Gastroesophageal sphincter (tissue), 4 donors: ENCODE measurements around the gene PLPP6. TPM values are rescaled to one million over a fixed set of nuclear protein-coding genes. Genes with fewer than 3 reads are reported as not detected.

Experiments used
- ATAC-seq: fragments of 150-250 bp; one replicate; pipeline ENCODE4 v1.9.1; 2016; ENCODE audit warnings: mild to moderate bottlenecking, moderate library complexity
- H3K27ac ChIP-seq, 4 donors: fragments of 200-600 bp; sonication (generic) in 3 of 4; 1 replicate in 3 of 4; 2 replicates in 1 of 4; pipeline ENCODE4 v1.5.1; 2016 to 2019
- H3K27me3 ChIP-seq: fragments of 200-600 bp; sonication (generic); one replicate; pipeline ENCODE4 v1.5.1; 2019
- H3K36me3 ChIP-seq, 2 donors: fragments of 200-600 bp; sonication (generic); one replicate each; pipeline ENCODE4 v1.5.1; 2019; ENCODE audit warnings: control low read depth in 1 of 2
- H3K4me1 ChIP-seq, 3 donors: fragments of 200-600 bp; sonication (generic); 1 replicate in 2 of 3; 2 replicates in 1 of 3; pipeline ENCODE4 v1.5.1; 2016 to 2019; ENCODE audit warnings: control low read depth in 2 of 3
- H3K4me3 ChIP-seq, 2 donors: fragments of 200-600 bp; sonication (generic); one replicate each; pipeline ENCODE4 v1.5.1; 2019; ENCODE audit warnings: mild to moderate bottlenecking in 1 of 2, moderate library complexity in 1 of 2
- H3K9me3 ChIP-seq, 3 donors: fragments of 200-600 bp; sonication (generic); one replicate each; pipeline ENCODE4 v1.5.1; 2017 to 2019; ENCODE audit warnings: control low read depth in 2 of 3
- EP300 ChIP-seq: sonication (generic); formaldehyde crosslinking; IDR thresholded peaks from one replicate; pipeline ENCODE4 v1.6.1; 2017; ENCODE audit warnings: antibody characterized with exemption, mild to moderate bottlenecking
- POLR2A ChIP-seq, 2 donors: fragments of 450-650 bp; IDR thresholded peaks; one replicate each; pipeline ENCODE4 v1.6.1; 2017; ENCODE audit warnings: antibody characterized with exemption in 2 of 2, mild to moderate bottlenecking in 2 of 2, moderate library complexity in 1 of 2
- POLR2AphosphoS5 ChIP-seq: sonication (generic); formaldehyde crosslinking; IDR thresholded peaks from one replicate; pipeline ENCODE4 v1.6.1; 2017; ENCODE audit warnings: antibody characterized with exemption
- WGBS, 2 donors: methylation state at CpG; one replicate each; pipeline ENCODE4 v1.1.5; 2018; ENCODE audit warnings: low coverage in 1 of 2; 5-methylcytosine and 5-hydroxymethylcytosine counted together
- total RNA-seq, 4 donors: library from RNA; depleted of rRNA; stranded (reverse); fragments of >200 nt; gene quantifications; one replicate each; pipeline ENCODE4 v1.1.0, GENCODE V29; 2016
- TF ChIP-seq, protein P1 (sequence below), 4 experiments: fragments of 200-600 bp in 2 of 4; fragments of 450-650 bp in 2 of 4; sonication (generic) in 1 of 4; IDR thresholded peaks; one replicate each; pipeline ENCODE4 v1.5.1; 2017 to 2019; ENCODE audit warnings: antibody characterized with exemption in 4 of 4, mild to moderate bottlenecking in 2 of 4, moderate library complexity in 2 of 4

Gene PLPP6
- total RNA-seq, 4 donors from 2014 or later: 5.3 to 8.1 (median 6.6) TPM

DNA sequence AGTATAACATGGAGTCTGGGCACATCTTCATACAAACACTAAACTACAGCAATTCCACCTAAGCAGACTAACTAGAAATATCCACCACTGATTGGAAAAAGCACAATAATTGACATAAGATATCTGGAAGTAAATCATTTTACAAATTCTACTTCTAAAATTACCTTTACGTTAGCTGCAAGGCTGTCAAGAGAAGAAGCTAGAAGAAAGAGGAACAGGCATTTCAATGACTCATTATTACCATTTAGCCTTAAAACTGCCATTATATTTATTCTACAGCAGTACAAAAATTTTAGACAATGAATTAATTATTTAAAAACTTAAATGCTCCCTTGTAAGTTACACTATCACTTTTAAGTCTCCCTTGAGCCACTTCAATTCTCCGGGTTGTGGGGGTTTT is 43.4 kb upstream of the PLPP6 start:
- Histone ChIP-seq H3K4me3 (no peak overlapping the region), H3K27me3 (no peaks in the 10 kb centered on the region), H3K27ac (no peak overlapping the region), H3K4me1 (no peaks in the 10 kb centered on the region), H3K36me3 (no peaks in the 10 kb centered on the region), H3K9me3 (no peaks in the 10 kb centered on the region)
- 87 to 93% methylated on average over 2 of the region's 2 CpGs for WGBS, 2 donors
- TF ChIP-seq POLR2AphosphoS5 (no peak), POLR2A (IDR thresholded peaks at IDR 0.05) (no peak), EP300 (no peak)
- TF ChIP-seq, protein P1, sequence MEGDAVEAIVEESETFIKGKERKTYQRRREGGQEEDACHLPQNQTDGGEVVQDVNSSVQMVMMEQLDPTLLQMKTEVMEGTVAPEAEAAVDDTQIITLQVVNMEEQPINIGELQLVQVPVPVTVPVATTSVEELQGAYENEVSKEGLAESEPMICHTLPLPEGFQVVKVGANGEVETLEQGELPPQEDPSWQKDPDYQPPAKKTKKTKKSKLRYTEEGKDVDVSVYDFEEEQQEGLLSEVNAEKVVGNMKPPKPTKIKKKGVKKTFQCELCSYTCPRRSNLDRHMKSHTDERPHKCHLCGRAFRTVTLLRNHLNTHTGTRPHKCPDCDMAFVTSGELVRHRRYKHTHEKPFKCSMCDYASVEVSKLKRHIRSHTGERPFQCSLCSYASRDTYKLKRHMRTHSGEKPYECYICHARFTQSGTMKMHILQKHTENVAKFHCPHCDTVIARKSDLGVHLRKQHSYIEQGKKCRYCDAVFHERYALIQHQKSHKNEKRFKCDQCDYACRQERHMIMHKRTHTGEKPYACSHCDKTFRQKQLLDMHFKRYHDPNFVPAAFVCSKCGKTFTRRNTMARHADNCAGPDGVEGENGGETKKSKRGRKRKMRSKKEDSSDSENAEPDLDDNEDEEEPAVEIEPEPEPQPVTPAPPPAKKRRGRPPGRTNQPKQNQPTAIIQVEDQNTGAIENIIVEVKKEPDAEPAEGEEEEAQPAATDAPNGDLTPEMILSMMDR (IDR thresholded peaks at IDR 0.05): no peak
- no peak for ATAC-seq

DNA sequence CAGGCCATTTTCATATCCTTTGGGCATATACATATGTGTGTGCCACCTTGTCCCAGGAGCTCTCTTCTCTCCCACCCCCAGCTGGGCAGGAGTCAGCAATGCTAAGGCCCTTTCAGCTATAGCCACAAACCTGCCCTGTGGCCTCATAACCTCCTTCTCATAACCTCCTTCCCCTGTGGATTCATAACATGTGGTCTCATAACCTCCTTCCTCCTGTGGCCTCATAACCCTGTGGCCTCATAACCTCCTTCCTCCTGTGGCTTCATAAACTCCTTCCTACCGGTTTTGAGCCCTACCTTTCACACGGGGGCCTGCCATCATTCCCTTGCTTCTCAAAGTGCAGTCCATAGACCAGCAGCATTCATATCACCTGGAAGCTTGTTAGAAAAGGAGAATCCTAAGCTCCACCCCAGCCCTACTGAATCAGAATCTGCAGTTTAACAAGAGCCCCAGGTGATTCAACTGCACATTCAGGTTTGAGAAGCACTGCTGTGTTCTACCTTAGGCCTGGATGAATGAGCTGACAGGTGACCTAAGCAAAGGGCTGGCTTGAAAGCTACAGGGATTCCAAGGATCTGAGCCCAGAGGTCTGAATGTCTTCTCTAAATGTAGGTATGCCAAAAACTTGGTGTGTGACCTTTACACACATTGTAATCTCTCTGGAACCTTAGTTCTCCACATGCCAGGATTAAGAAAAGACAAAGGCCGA is 41.9 kb upstream of the PLPP6 start:
- H3K4me3 ChIP-seq: no peak overlapping the region
- H3K9me3 ChIP-seq: no peaks in the 10 kb centered on the region
- H3K27ac ChIP-seq: no peak overlapping the region
- no peaks in the 10 kb centered on the region for H3K27me3 ChIP-seq
- H3K36me3 ChIP-seq: no peaks in the 10 kb centered on the region
- no peaks in the 10 kb centered on the region for H3K4me1 ChIP-seq
- 81% methylated on average over 3 of the region's 3 CpGs; no CpG with 5 or more reads in 1 of the 2 donors for WGBS, 2 donors
- no peak for ATAC-seq
- TF ChIP-seq EP300: no peak
- TF ChIP-seq, protein P1 (IDR thresholded peaks at IDR 0.05): no peak
- TF ChIP-seq POLR2AphosphoS5: no peak
- no peak for TF ChIP-seq POLR2A (IDR thresholded peaks at IDR 0.05)

DNA sequence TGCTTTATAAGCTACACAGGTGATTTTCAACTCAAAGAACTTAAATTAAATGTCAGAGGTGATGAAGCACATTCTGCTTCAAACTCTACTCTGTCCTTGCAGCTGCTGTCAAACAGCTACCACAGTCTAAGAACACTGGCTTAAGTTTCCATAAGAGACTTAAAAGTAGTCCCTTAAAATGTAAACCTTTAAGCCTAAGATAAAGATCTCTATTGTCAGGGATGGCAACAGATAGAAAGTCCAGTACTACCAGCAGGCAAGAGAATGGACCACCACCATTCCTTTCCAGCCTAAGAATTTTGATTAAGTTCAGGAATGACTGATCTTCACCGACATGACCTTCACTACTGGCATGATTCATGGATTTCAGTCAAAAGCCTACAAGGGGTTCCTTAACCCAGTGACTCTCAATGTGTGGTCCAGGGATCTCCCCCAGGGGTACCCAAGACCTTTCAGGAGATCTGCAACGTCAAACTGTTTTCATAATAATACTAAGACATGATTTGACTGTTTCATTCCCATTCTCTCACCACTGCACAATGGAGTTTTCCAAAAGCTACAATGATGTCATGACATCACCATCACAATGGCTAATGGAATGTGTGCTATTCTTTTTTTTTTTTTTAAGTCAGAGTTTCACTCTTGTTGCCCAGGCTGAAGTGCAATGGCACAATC is 41.1 kb upstream of the PLPP6 start:
- Histone ChIP-seq H3K9me3 (no peaks in the 10 kb centered on the region), H3K4me1 (no peaks in the 10 kb centered on the region), H3K4me3 (no peak overlapping the region), H3K36me3 (no peaks in the 10 kb centered on the region), H3K27ac (no peak overlapping the region), H3K27me3 (no peaks in the 10 kb centered on the region)
- no peak for ATAC-seq
- 33 to 60% methylated on average over 1 to 2 of the region's 2 CpGs for WGBS, 2 donors
- TF ChIP-seq, protein P1 (IDR thresholded peaks at IDR 0.05): no peak
- TF ChIP-seq POLR2A (IDR thresholded peaks at IDR 0.05) (no peak), POLR2AphosphoS5 (no peak), EP300 (no peak)

DNA sequence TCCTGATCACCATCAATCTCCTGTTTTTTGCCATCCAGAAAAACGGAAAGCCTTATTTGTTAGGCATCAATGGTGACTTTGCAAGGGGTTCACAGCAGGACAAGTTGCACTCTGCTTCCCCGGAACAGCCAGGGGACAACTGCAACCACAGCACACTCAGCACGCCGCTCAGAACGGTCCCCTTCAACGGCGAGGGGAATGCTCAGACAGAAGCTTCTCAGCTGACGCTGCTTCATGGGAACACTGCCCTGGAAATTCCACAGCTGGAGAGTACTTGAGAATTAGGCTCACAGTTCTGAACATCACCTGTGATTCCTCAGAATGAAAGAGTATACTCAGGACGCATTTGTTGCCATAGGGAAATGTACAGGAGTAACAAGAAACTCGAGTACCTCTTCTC is 40.1 kb upstream of the PLPP6 start:
- H3K27me3 ChIP-seq: no peaks in the 10 kb centered on the region
- H3K4me3 ChIP-seq: no peak overlapping the region
- no peak overlapping the region for H3K27ac ChIP-seq
- H3K4me1 ChIP-seq: no peaks in the 10 kb centered on the region
- H3K36me3 ChIP-seq: no peaks in the 10 kb centered on the region
- 57 to 63% methylated on average over 2 to 3 of the region's 10 CpGs for WGBS, 2 donors
- TF ChIP-seq POLR2AphosphoS5: no peak
- no peak for TF ChIP-seq EP300
- TF ChIP-seq, protein P1 (IDR thresholded peaks at IDR 0.05): no peak
- TF ChIP-seq POLR2A (IDR thresholded peaks at IDR 0.05): no peak
- no peak for ATAC-seq
- no peaks in the 10 kb centered on the region for H3K9me3 ChIP-seq

DNA sequence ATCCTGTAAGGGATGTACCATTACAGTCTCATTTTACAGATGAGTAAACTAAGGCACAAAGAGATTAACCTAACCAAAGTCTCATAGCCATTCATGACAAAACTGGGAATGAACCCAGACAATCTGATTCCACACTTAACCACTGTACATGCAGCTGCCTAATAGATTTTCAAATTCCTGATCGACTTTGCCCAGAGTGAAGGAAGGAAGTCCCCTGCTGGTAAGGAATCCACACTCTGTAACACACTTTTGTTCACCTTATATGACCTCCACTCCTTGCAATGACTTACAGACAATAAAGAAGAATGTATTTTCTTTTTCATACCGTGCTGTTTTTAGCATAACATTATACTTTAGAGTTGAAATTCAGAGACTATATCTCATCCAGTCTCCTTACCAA is 31.3 kb upstream of the PLPP6 start:
- Histone ChIP-seq H3K9me3 (no peaks in the 10 kb centered on the region), H3K27ac (no peak overlapping the region), H3K36me3 (no peaks in the 10 kb centered on the region), H3K4me3 (no peak overlapping the region), H3K27me3 (no peaks in the 10 kb centered on the region), H3K4me1 (no peaks in the 10 kb centered on the region)
- no peak for TF ChIP-seq POLR2A (IDR thresholded peaks at IDR 0.05)
- TF ChIP-seq, protein P1 (IDR thresholded peaks at IDR 0.05): no peak
- TF ChIP-seq POLR2AphosphoS5: no peak
- TF ChIP-seq EP300: no peak
- 39 to 52% methylated on average over 2 of the region's 2 CpGs for WGBS, 2 donors
- no peak for ATAC-seq
